H1 (cell line): ENCODE measurements around the gene EVA1B.

Experiments
- EP300 ChIP-seq, 2 experiments: IDR thresholded peaks; 1 replicate in 1 of 2; 2 replicates in 1 of 2; pipeline ENCODE4 v1.6.1; 2011 to 2012; ENCODE audit warnings: low read depth in 2 of 2, low read length in 2 of 2, mild to moderate bottlenecking in 2 of 2, borderline replicate concordance in 1 of 2, inconsistent platforms in 1 of 2, moderate library complexity in 1 of 2
- NANOG ChIP-seq: IDR thresholded peaks from 2 replicates; pipeline ENCODE4 v1.6.1; 2011; ENCODE audit warnings: low read length, low read depth, mild to moderate bottlenecking, inconsistent platforms; ENCODE audit not compliant: insufficient read depth, poor library complexity, severe bottlenecking
- RFX5 ChIP-seq: IDR thresholded peaks from 2 replicates; pipeline ENCODE4 v1.6.1; 2011; ENCODE audit warnings: low read depth, low read length, improper control_type of control experiment, borderline replicate concordance
- SIN3A ChIP-seq, 2 experiments: IDR thresholded peaks in 1 of 2; conservative IDR thresholded peaks in 1 of 2; 2 replicates each; pipeline ENCODE4 v1.6.1; 2011 to 2012; ENCODE audit warnings: low read length in 2 of 2, improper control_type of control experiment in 1 of 2, low read depth in 1 of 2, mild to moderate bottlenecking in 1 of 2
- SRF ChIP-seq: IDR thresholded peaks from 2 replicates; pipeline ENCODE4 v1.6.1; 2011; ENCODE audit warnings: mild to moderate bottlenecking, low read depth, low read length, moderate library complexity
- TF ChIP-seq, protein P1 (sequence below), 3 experiments: IDR thresholded peaks; 1 replicate in 2 of 3; 2 replicates in 1 of 3; pipeline versions ENCODE4 v1.5.1 to v1.6.1; 2011; ENCODE audit warnings: low read length in 3 of 3, mild to moderate bottlenecking in 3 of 3, inconsistent platforms in 2 of 3, low read depth in 1 of 3, moderate library complexity in 1 of 3; ENCODE audit not compliant: insufficient read depth in 1 of 3; ENCODE audit errors: control extremely low read depth in 1 of 3

GRCh38 chr1:36359383-36359782 is 35.9 kb upstream of the EVA1B start:
- no peak for TF ChIP-seq EP300 (IDR thresholded peaks at IDR 0.05; ENCODE audit: borderline replicate concordance in 1 of 2, low read depth in 2 of 2, low read length in 2 of 2)
- no peak for TF ChIP-seq RFX5
- no peak for TF ChIP-seq SRF
- TF ChIP-seq, protein P1, sequence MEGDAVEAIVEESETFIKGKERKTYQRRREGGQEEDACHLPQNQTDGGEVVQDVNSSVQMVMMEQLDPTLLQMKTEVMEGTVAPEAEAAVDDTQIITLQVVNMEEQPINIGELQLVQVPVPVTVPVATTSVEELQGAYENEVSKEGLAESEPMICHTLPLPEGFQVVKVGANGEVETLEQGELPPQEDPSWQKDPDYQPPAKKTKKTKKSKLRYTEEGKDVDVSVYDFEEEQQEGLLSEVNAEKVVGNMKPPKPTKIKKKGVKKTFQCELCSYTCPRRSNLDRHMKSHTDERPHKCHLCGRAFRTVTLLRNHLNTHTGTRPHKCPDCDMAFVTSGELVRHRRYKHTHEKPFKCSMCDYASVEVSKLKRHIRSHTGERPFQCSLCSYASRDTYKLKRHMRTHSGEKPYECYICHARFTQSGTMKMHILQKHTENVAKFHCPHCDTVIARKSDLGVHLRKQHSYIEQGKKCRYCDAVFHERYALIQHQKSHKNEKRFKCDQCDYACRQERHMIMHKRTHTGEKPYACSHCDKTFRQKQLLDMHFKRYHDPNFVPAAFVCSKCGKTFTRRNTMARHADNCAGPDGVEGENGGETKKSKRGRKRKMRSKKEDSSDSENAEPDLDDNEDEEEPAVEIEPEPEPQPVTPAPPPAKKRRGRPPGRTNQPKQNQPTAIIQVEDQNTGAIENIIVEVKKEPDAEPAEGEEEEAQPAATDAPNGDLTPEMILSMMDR (IDR thresholded peaks at IDR 0.05; ENCODE audit: control extremely low read depth in 1 of 3, insufficient read depth in 1 of 3, low read depth in 1 of 3, low read length in 3 of 3), result no peak
- TF ChIP-seq SIN3A (conservative IDR thresholded peaks at IDR 0.05 in 1 of 2, IDR thresholded peaks at IDR 0.05 in 1 of 2; ENCODE audit: low read depth in 1 of 2, low read length in 2 of 2), result no peak
- no peak for TF ChIP-seq NANOG
